ENCODE results near the gene KCNJ1.

The KCNJ1 gene

DNA sequence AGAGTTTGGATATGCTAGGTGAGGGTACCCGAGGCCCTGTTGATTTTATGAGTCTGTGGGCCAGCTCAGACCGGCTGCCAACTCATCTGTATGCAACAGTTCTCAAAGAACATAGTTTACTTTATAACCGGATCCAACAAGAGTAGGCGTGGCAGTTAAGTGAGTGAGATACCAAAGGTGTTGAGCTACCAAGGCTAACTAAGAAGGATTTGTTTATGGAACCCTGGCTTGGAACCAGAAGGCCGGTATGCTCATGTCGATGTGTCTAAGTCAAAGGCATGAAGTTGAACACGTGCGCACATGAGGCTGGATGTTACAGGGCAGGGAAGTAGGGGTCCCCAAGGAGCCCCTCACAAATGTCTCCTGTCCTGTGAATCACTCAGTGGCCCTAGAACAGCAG is at the start of gene KCNJ1:
KCNJ1 (minus strand) TSS at position 20 of the 400 bp plus-strand sequence. CDS start 27,053 bp downstream, outside the sequence.
- no peak for DNase-seq (ENCODE audit: low spot score)

DNA sequence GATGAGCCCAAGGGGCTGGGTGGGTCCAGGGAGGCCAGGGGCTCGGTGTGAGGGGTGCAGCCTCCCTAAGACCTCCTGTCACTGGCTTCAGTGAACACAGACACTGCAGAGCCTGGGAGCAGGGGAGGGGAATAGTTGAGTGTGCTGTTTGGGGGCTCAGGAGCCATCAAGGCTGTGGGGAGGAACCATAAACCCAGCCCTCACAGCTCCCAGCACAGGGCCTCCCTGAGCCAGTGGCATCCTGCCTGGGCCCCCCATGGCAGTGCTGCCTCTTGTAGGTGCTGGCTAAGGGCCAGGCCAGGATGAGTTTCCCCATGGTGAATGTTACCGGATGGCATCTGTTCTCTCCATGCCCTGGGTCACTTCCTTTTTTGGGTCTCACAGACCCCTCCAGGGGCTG is 49.6 kb upstream of the KCNJ1 start:
- DNase-seq (ENCODE audit: low spot score), result no peak

DNA sequence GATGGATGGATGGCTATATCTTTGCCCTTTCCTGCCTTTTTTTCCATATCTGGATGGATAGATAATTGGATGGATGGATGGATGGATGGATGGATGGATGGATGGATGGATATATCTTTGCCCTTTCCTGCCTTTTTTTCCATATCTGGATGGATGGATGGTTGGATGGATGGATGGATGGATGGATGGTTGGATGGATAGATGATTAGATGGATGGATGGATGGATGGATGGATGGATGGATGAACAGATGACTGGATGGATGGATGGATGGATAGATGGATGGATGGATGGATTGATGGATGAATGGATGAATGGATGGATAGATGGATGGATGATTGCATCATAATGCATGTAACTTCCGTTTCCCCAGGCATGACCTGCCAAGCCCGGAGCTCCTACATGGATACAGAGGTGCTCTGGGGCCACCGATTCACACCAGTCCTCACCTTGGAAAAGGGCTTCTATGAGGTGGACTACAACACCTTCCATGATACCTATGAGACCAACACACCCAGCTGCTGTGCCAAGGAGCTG is 49.0 kb upstream of the KCNJ1 start:
- DNase-seq (ENCODE audit: low spot score), result no peak

DNA sequence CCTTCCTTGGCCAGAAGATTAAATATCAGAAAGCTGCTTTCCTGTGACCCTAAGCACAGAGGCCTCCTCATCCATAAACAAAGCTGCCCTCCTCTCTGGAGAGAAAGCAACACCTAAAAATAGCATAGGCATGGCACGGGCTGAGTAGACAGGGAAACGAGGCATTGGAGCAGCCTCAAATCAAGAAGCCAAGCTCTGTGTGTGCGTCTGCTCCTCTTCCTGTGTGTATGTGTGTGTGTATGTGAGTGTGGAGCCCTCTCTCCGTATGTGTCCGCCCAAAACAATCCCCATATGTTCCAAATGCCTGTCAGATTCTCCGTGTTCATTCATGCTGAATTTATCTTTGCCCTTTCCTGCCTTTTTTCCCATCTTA is 48.0 kb upstream of the KCNJ1 start:
- DNase-seq (ENCODE audit: low spot score), result no peak

DNA sequence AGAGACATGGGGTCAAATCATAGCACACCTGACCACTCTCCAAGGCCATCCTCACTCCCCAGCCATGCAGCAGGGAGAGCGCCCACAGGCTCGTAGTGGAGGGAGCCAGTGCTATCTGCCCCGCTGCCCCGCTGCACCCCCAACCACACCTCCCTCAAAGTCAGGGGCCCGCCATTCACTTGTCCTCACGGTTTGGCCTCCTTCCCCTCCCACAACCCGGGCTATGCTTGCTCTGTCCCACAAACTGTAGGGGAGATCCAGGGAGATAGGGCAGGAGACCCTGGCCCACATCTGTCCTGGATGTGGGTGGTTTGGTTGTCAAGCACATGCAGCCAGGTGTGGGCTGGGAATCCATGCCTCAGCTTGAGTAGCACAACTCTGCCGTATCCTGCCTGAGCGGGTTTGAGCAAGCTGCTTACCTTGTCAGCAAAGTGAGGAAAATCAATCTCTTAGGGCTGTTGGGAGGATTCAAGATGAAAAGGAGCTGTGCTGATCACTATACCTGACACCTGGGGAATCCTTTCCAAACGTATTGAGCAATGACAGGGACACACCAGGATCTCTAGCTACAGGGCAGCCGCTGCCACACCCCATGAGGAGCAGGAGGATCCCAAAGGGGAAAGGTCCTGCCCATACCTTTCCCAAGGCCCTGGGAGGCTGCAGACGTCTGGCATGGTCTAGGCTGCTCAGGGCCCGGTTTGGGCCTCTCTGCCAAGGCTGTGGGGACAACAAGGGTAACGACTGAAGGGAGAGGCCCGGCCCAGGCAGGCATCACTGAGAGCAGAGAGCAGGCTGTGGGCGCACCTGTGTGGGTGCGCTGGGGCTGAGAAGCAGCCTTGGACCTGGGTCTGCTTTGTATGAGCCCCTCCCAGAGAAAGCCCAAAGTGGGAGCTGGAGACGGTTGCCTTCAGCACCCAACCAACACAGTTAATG is 47.4 kb upstream of the KCNJ1 start:
- no peak for DNase-seq (ENCODE audit: low spot score)

DNA sequence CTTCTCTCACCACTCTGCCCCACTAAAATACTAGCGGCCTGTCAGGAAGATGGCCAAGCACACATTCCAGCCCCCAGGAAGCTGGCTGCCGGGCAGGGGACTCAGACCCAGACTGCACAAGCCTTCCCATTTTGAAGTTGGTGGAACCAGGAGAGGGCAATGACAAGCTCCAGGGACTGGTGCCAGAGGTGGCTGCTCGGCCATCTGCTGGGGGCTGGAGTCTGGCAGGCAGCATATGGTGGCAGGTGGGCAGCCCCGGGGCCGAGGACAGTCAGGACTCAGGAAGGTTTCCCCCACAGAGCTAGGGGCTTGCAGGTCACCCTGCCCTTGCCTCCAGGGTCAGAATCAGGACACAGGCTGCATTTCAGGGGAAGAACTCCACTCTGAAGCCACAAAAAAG is 46.7 kb upstream of the KCNJ1 start:
- DNase-seq (ENCODE audit: low spot score), result no peak

DNA sequence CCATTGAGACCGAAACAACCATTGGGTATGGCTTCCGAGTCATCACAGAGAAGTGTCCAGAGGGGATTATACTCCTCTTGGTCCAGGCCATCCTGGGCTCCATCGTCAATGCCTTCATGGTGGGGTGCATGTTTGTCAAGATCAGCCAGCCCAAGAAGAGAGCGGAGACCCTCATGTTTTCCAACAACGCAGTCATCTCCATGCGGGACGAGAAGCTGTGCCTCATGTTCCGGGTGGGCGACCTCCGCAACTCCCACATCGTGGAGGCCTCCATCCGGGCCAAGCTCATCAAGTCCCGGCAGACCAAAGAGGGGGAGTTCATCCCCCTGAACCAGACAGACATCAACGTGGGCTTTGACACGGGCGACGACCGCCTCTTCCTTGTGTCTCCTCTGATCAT is 44.6 kb upstream of the KCNJ1 start:
- no peak for DNase-seq (ENCODE audit: low spot score)

DNA sequence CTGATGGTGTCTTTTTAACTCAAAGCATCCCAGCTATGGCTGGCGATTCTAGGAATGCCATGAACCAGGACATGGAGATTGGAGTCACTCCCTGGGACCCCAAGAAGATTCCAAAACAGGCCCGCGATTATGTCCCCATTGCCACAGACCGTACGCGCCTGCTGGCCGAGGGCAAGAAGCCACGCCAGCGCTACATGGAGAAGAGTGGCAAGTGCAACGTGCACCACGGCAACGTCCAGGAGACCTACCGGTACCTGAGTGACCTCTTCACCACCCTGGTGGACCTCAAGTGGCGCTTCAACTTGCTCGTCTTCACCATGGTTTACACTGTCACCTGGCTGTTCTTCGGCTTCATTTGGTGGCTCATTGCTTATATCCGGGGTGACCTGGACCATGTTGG is 44.1 kb upstream of the KCNJ1 start:
- DNase-seq (ENCODE audit: low spot score), result no peak

DNA sequence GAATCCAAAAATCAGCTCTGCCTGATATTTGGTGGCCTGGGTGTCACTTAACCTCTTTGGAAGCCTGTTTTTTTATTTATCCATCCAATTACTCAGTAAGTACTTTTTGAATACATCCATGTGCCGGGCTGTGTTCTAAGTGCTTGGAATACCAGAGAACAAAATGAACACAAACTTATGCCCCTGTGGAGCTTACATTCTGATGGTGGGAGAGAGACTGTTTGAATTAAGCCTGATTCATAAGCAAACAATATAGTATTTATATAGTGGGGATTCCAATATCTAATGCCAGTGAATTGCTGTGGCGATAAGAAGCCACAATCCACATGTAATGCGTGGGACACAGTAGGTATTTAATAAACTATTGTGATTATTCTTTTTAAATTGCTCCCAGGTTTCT is 43.5 kb upstream of the KCNJ1 start:
- DNase-seq (ENCODE audit: low spot score), result no peak

DNA sequence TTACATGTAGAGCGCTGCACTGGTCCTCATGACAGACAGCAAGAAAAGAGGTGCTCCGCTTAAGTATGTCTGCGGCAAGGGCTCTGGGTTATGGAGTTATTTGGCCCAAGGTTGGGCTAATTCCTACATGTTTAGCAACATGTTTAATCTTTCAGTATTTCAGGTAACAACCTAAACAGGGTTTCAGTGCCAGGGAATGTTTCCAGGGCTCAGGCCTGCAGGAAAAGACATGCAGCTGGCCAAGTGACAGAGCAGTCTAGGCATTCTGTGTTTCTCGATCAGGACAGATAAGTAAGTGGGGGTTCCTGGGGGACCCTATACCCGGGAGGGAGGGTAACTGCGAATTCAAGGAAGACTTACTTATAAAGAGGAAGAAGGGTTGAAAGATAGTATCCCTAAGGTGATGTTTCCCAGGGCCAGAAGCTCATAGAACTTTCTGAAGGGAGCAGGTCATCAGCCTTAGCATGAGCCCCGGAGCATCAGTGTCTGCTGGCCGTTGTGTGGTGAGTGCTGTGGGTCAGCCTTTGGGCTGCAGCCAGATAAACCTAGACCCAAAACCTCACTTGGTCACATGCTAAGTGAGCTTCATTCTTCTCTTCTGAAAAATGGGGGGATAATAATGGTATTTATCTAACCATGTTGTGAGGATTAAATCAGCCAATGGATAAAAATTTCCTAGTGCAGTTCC is 42.5 kb upstream of the KCNJ1 start:
- DNase-seq (ENCODE audit: low spot score), result no peak

DNA sequence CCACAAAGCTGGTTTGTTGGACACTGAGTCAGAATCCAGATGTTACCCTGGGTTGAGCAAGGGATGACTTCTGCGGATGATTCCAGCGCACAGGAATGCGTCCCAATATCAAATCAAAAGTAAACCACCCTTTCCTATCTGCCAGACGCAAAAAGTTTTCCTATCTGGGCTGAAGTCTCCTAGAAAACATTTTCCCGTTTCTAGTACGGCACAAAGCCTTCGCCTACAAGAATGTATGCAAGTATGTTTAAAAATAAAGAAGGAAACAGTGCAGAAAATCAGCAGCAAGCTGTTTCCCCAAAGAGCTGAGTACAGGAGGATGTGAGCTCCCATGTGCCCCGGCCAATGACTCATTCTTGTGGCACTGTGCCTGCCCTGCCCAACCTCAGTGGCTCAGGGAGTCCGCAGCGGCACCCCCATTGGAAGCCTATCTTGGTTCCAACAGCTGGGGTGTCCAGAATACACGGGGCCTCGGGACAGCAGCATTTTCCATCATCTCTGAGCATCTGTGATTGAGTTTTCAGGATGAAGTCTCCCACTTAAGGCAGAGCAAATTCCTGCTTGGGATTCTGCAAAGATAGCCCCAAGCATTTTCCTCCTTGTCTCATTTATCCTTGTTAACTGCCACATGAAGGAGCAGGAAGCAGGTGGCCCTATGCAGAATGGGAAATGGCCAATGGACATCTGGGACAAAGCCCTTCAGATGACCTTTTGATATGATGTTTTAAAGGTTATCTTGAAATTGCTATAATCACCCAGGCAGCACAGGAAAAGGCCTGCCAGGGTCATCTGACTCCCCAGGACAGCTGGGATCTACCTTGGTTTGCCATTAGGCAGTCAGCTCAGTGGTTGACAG is 41.5 kb upstream of the KCNJ1 start:
- DNase-seq (ENCODE audit: low spot score), result no peak

DNA sequence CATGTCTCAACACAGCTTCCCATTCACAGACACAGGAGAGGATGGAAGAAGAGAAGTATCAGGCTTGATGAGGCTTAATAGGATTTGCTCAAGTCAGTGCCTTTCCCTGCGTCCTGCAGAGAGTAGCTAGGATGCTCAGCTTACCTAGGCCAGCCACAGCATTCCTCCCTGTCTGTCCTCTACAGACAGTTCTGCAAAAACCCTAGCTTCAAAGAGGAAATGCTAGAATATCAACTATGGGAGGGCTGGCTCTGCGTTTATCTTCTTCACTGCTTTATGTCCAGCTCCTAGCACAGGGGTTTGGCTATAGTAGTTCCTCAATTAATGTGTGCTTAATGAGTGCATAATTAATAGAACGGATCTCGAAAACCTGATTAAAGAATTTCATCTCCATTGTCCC is 40.5 kb upstream of the KCNJ1 start:
- DNase-seq (ENCODE audit: low spot score), result no peak

DNA sequence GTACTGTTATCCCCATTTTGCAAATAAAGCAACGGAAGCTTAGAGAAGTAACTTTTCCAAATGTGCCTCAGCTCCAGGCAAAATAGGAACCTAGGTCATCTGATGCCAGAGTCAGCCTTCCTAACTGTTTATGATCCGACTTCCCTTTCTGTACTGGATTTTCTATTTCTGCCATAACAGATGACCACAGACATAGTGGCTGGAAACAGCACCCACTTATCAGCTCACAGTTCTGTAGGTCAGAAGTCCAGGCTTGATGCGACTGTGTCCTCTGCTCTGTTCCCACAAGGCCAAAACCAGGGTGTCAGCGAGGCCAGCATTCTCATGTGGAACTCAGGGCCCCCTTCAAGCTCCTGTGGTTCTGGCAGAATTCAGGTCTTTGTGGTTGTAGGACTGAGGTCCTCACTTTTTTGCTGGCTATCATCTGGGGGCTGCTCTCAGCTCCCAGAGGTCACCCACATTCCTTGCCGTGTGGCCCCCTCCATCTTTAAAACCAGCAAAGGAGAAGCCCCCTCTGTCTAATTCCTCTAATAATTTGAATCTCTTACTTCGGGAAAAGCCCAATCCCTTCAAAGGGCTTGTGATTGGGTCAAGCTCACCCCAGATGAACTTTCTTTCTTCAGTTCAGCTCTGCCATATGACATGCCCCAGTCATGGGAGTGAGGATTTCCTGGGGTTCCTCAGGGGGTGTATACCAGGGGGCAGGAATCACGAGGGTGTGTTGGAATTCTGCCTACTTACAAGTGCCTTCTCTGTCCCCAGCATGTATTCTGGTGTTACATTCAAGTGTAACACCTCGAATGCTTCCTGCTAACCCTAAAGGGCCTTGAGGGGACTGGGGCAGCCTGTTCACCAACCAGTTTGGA is 39.3 kb upstream of the KCNJ1 start:
- DNase-seq (ENCODE audit: low spot score), result no peak

DNA sequence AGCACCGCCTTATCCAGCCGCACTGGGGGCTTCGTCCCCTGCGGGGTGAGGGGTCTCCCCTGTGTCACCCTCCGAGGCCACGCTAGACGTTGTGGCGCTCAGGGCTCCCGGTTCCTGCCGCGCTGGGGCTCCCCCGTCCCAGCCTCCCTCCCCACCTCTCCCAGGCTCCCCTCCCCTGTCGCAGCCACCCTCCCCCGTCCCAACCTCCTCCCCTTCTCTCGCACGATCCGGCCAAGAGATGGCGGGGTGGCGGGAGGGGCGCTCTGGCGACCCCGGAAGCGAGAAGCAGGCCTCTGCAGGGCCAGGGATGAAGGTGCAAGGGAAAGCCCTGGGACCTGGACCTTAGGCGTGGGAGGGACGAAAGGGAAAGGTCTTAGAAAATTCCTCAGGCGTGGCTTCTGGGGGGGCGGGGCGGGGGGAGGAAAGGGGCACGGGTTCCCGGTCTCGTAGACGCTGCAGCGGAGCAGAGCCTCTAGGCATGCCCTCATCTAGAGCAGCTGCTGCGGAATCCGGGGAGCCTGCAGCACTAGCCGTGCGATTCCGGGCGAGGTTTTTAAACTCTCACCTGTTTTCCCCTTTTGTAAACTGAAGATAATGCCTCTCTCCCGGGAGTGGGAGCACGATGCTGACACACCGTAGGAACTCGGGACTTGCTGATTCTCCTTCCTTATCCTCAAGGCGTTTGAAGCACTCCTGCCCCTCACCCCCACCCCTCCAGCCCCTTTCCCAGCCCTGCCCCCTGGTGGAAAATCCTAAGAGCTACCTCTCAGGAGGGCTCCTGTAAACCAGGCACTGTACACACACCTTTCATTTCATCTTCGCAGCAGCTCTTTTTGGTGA is 38.5 kb upstream of the KCNJ1 start:
- no peak for DNase-seq (ENCODE audit: low spot score)

DNA sequence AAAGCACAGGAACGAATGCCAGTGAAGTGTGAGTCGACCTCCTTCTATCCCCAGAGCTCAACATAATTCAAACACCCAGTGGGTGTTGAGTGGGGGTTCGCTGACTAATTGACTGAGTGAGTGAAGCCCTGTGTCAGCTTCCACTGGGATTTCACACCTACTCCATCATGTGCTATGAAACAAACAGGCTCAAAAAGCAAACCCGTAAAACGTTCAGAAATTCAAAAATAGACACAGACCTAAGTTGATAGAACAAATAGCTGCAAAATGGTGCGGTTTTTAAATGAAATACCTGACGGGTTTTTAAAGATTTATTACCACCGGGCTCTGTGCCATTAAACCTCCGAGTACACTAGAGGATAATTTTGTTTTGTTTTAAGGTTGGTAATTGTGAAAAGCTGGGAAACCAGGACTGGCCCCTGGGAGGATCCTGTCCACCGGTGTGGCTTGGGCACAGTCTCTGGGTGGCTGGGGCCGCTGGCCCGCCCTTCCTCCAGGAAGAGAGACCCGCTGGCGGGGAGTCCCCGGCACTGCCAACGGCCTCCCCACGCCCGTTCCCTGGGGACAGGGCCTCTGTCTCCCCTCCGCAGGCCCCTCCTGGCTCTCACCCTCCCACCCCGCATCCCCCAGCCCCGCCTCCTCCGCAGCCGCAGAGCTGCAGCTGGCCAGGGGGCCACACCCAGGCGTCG is 37.7 kb upstream of the KCNJ1 start:
- DNase-seq (ENCODE audit: low spot score), result no peak

DNA sequence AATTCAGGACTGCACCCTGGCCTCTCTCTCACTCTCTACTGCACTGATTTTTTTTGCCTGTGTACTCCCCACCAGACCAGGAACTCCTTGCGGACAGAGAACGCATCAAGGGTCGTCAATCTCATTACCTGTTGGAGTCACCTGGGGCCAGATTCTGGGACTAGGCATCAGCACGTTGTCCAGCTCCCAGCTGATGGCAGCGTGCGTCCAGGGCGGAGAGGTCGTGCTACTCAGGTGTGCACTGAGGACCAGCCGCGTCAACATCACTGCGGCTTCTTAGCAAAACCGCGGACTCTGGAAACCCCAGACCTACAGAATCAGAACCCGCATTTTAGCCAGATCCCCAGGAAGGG is 37.2 kb upstream of the KCNJ1 start:
- no peak for DNase-seq (ENCODE audit: low spot score)

DNA sequence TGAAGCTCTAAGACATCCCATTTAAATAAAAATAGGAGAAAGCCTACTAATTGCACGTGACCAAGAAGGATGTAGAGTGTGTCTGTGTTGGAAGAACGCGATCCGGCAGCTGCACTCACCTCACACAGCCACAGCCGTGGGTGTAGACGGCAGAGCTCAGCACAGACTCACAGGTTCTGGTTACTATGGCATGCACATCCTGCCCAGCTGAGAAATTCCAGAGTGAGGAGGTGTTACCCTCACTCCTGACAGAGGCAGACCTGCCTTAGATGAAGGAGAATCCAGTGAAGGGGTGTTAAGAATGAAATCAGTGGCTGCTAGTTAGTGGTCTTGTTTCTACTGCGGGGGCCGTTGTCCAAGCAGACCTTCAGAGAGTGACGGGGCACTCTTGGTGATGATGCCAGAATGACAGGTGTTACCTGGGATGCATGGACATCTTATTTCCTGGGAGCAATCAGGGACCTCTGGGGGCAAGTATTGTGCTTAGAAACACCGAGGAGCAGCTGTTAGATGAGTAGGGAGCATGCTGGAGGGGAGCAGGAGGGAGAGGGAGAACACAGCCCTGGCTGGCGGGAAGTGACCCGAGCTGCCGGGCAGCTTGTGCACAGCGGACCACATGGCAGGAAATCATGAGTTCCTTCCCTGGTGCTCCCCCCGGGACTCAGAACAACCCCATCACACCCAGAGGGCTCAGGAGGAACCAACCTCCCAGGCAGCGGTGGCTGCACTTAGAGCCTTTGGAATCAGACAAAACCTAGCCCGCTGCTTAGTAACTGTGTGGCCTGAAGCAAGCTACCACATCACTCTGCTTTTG is 36.4 kb upstream of the KCNJ1 start:
- no peak for DNase-seq (ENCODE audit: low spot score)

DNA sequence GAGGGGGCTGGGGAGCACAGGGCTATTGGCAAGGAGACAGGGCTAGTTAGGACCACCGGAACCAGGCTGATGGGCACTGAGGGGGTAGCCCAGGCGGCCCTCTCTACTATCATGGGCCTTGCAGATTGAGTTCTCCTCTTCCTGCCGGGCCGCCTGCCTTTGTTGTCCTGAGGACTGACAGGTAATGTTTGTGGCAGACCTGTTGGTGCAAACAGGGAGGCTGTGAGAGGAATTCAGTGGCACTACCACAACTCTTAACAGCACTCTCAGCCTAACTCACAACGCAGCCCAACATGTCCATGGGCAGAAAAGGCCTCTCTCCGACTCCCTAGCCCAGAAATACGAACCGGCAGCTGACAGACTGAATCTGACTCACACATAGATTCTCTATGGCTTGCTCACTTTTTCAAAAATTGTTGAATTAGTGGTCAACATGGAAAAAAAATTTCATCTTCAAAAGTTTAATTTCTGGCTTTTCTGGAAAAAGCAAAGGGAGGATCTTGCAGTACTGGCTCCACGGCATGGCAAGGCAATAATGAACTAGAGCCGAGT is 35.5 kb upstream of the KCNJ1 start:
- DNase-seq (ENCODE audit: low spot score), result no peak
